ENCODE measurements around the gene ZNF423.

Gene ZNF423

DNA sequence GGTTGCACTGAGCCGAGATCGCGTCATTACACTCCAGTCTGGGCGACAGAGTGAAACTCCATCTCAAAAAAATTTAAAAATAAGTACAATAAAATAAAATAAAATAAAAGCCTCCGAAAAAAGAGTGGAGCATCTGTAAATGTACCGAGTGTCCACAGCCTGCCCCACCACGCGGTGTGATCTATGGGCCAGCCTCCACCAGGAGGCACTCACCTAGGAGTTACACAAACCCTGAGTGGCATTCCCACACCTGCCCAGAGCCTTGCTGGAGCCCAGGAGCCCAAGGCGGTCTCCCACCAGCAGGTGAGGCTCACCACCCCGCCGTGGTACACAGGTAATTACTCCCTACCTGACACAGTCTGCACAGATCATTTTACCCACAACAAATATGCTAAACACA lies 183.2 kb downstream of the ZNF423 start:
- Histone ChIP-seq H3K27ac (no peak overlapping the region), H3K4me3 (no peak overlapping the region)
- no peak for DNase-seq (ENCODE audit: low spot score)
- TF ChIP-seq CTCF (IDR thresholded peaks at IDR 0.05): no peak

DNA sequence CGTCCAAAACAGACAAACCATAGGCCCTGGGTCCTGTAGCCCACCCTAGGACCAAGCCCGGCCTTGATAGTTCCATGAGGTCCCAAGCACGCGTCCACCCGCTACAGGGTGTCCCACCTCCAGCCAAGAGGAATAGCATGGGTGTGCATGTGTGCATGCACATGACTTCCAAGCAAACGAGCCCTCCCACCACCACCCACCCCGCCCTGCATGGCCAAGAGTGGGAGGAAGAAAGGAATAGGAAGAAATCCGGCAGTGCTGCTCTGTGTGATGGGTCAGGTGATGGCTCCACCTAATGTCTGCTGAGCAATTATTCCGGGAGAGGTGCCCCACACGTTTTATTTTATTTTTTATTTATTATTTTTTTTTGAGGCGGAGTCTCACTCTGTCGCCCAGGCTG lies 184.6 kb downstream of the ZNF423 start:
- H3K4me3 ChIP-seq: no peak overlapping the region
- TF ChIP-seq CTCF (IDR thresholded peaks at IDR 0.05): no peak
- DNase-seq (ENCODE audit: low spot score): no peak

DNA sequence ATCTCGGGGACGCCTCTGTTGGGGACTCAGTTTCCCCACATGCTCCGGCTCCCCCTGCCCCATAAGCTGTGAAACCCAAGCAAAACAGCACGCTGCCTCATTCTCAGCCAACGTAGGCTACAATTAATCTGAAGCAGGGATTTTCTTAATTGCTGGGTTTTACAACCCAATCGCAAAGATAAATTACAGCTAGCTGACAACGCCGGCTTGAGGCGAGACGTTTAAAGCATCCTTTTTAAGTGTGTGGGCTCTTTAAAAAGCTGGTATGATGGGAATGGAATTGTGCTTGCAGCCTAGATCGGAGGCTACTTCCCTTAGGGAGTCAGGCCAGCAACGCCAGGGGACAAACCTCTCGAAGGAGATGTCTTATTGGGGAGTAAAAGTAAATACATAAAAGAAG lies 185.3 kb downstream of the ZNF423 start:
- Histone ChIP-seq H3K27ac (no peak overlapping the region), H3K4me3 (no peak overlapping the region)
- no peak for DNase-seq (ENCODE audit: low spot score)
- TF ChIP-seq CTCF (IDR thresholded peaks at IDR 0.05): no peak

More for the DNA sequence above, 184.6 kb downstream of the ZNF423 start:
- no peak overlapping the region for H3K27ac ChIP-seq

GRCh38 chr16:49665482-49666230 lies 190.3 kb downstream of the ZNF423 start:
- TF ChIP-seq CTCF (IDR thresholded peaks at IDR 0.05): no peak
- DNase-seq (ENCODE audit: low spot score): no peak
- Histone ChIP-seq H3K4me3 (no peak overlapping the region), H3K27ac (peak overlapping the region in 1 of 2 donors; percentile 84)

DNA sequence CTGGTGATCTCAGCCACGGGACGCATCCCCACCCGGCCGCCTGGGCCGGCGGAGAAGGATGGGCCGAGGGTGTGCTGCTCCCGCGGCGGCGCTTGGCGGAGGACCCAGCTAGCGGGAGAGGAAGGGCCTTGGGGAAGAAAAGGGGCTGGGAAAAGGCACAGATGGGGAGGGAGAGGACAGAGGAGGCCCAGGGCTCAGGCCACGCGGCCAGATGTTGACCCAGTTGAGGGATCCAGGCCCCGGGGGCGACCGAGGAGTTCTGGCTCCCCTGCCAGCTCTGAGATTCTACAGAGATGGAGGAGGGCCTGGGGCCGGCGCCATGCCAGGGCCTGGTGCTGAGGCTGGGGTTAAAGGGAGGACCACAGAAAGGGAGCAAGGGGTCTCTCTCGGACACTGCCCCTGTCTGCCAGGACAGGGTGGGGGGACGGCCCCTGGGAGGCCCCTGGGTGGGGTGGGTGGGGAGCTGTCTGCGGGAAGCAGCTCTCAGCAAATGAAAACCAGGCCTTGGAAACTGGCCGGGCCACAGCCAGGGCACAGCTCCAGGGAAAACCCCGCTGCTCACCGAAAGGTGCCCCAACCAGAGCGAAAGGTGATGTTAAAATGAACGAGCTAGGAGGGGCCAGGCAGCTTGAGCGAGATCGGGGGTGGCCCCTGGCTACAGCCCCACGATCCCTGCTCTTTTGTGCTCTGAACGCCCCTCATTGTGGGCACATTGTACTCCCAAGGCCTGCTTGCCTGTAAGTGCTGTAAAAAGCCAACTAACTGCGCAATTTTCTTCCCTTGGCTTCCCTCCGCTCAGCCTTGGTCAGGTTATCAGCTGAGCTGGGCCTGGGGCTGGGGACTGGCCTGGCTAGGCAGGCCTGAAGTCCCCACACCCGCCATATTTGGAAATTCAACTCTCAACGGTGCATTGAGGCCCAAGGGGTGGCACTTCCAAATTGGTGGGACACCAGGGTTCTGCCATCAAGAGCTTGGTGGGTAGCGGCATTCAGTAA lies 191.4 kb downstream of the ZNF423 start:
- Histone ChIP-seq H3K4me3 (peak overlapping the region; percentile 44), H3K27ac (peak overlapping the region; percentile 33 to 84)
- no peak for DNase-seq (ENCODE audit: low spot score)
- TF ChIP-seq CTCF (IDR thresholded peaks at IDR 0.05): no peak

- peak overlapping the region; percentile 44 for H3K4me3 ChIP-seq
- H3K27ac ChIP-seq: peak overlapping the region; percentile 33 to 84
- TF ChIP-seq CTCF (IDR thresholded peaks at IDR 0.05): no peak
- DNase-seq (ENCODE audit: low spot score): no peak
Observed at GRCh38 chr16:49663081-49664065, 192.5 kb downstream of the ZNF423 start.
